ENCODE data around the gene KRTAP12-4.
"Not testable (repeated sequence)": the region's sequence is repeated elsewhere in the genome, so short reads cannot be mapped to it uniquely, and the experiment has no call there.

KRTAP12-4 gene

GRCh38 chr21:44632067-44632466 is 22.4 kb downstream of the KRTAP12-4 start:
- intact Hi-C loops (cut with DNase I; ENCODE audit: low total_unique reads): no loop called here
- Histone ChIP-seq H3K36me3 (no peaks in the 10 kb centered on the region), H3K4me1 (no peaks in the 10 kb centered on the region), H3K4me3 (no peak overlapping the region), H3K9me3 (peaks cover 7 to 30% (median 27%) of the 10 kb centered on the region in 3 donors), H3K27ac (no peak overlapping the region), H3K27me3 (peaks cover 0 to 19% of the 10 kb centered on the region in 2 donors)
- no peak for DNase-seq
- TF ChIP-seq, protein P1, sequence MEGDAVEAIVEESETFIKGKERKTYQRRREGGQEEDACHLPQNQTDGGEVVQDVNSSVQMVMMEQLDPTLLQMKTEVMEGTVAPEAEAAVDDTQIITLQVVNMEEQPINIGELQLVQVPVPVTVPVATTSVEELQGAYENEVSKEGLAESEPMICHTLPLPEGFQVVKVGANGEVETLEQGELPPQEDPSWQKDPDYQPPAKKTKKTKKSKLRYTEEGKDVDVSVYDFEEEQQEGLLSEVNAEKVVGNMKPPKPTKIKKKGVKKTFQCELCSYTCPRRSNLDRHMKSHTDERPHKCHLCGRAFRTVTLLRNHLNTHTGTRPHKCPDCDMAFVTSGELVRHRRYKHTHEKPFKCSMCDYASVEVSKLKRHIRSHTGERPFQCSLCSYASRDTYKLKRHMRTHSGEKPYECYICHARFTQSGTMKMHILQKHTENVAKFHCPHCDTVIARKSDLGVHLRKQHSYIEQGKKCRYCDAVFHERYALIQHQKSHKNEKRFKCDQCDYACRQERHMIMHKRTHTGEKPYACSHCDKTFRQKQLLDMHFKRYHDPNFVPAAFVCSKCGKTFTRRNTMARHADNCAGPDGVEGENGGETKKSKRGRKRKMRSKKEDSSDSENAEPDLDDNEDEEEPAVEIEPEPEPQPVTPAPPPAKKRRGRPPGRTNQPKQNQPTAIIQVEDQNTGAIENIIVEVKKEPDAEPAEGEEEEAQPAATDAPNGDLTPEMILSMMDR (IDR thresholded peaks at IDR 0.05): no peak

- Histone ChIP-seq H3K9me3 (peaks cover 7 to 30% (median 27%) of the 10 kb centered on the region in 3 donors), H3K36me3 (no peaks in the 10 kb centered on the region), H3K27me3 (peaks cover 0 to 27% of the 10 kb centered on the region in 2 donors), H3K27ac (no peak overlapping the region), H3K4me3 (no peak overlapping the region), H3K4me1 (no peaks in the 10 kb centered on the region)
- TF ChIP-seq, protein P1 (IDR thresholded peaks at IDR 0.05): no peak
- no peak for DNase-seq
- intact Hi-C loops (cut with DNase I; ENCODE audit: low total_unique reads): no loop called here
Observed at GRCh38 chr21:44630440-44630839, 24.0 kb downstream of the KRTAP12-4 start.

- intact Hi-C loops (cut with DNase I; ENCODE audit: low total_unique reads): no loop called here
Observed at GRCh38 chr21:44628707-44629391, 25.6 kb downstream of the KRTAP12-4 start.

DNA sequence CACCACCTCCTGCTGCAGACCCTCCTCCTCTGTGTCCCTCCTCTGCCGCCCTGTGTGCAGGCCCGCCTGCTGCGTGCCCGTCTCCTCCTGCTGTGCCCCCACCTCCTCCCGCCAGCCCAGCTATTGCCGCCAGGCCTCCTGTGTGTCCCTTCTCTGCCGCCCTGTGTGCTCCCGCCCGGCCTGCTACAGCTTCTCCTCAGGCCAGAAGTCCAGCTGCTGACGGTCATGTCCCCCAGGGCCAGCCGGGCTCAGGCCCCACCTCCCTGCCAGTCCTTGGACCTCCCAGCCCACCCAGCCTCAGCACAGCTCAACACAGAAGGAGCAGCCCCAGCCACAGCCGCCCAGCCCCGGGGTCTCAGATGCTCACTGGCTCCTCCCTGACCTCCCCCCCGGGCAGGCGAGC is 26.6 kb downstream of the KRTAP12-4 start:
- peaks cover 9 to 37% (median 28%) of the 10 kb centered on the region in 3 donors for H3K9me3 ChIP-seq

More at GRCh38 chr21:44628707-44629391, 25.6 kb downstream of the KRTAP12-4 start:
- H3K36me3 ChIP-seq: no peaks in the 10 kb centered on the region
- no peaks in the 10 kb centered on the region for H3K4me1 ChIP-seq
- peaks cover 7 to 36% (median 30%) of the 10 kb centered on the region in 3 donors for H3K9me3 ChIP-seq
- TF ChIP-seq, protein P1 (IDR thresholded peaks at IDR 0.05): no peak
- peaks cover 0 to 27% of the 10 kb centered on the region in 2 donors for H3K27me3 ChIP-seq
- DNase-seq: no peak
- no peak overlapping the region for H3K4me3 ChIP-seq
- H3K27ac ChIP-seq: no peak overlapping the region

DNA sequence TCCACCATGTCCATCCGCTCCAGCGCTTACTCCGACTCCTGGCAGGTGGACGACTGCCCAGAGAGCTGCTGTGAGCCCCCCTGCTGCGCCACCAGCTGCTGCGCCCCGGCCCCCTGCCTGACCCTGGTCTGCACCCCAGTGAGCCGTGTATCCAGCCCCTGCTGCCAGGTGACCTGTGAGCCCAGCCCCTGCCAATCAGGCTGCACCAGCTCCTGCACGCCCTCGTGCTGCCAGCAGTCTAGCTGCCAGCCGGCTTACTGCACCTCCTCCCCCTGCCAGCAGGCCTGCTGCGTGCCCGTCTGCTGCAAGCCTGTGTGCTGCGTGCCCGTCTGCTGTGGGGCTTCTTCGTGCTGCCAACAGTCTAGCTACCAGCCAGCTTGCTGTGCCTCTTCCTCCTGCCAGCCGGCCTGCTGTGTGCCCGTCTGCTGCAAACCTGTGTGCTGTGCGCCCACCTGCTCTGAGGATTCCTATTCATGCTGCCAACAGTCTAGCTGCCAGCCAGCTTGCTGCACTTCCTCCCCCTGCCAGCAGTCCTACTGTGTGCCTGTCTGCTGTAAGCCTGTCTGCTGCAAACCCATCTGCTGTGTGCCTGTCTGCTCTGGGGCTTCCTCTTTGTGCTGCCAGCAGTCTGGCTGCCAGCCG is 27.2 kb downstream of the KRTAP12-4 start:
- DNase-seq; intact Hi-C loops (cut with DNase I; ENCODE audit: low total_unique reads); H3K4me3 ChIP-seq; H3K4me1 ChIP-seq; H3K36me3 ChIP-seq; H3K27ac ChIP-seq: not testable (repeated sequence)
- Histone ChIP-seq H3K9me3 (peaks cover 10 to 41% (median 23%) of the 10 kb centered on the region in 3 donors), H3K27me3 (peaks cover 0 to 27% of the 10 kb centered on the region in 2 donors)

More for the DNA sequence above, 26.6 kb downstream of the KRTAP12-4 start:
- H3K4me1 ChIP-seq; H3K36me3 ChIP-seq; H3K4me3 ChIP-seq; DNase-seq; intact Hi-C loops (cut with DNase I; ENCODE audit: low total_unique reads); H3K27ac ChIP-seq: not testable (repeated sequence)
- peaks cover 0 to 27% of the 10 kb centered on the region in 2 donors for H3K27me3 ChIP-seq

- H3K4me3 ChIP-seq: no peak within 1 kb of the TSS
- H3K9me3 ChIP-seq: peaks cover 10 to 37% (median 17%) of the 10 kb centered on the region in 3 donors
- H3K27ac ChIP-seq: no peak within 1 kb of the TSS
- intact Hi-C loops (cut with DNase I; ENCODE audit: low total_unique reads): no loop called here
- no peaks in the 10 kb centered on the region for H3K36me3 ChIP-seq
- no peak for DNase-seq
- no peaks in the 10 kb centered on the region for H3K4me1 ChIP-seq
- H3K27me3 ChIP-seq: peaks cover 0 to 27% of the 10 kb centered on the region in 2 donors
- TF ChIP-seq, protein P1 (IDR thresholded peaks at IDR 0.05): no peak
Observed at GRCh38 chr21:44626673-44627143, 27.8 kb downstream of the KRTAP12-4 start, which contains the start of gene KRTAP10-9. KRTAP10-9 (plus strand) TSS chr21:44627093; CDS start chr21:44627172, 79 bp downstream.

Measured in tibial artery (tissue), 4 donors.